Neural cell (in vitro differentiated cells): Measurements from ENCODE around the gene TMEM52B. TPM values are rescaled to one million over a fixed set of nuclear protein-coding genes. Genes with fewer than 3 reads are reported as not detected.

Experiments used
- H2AFZ ChIP-seq: fragments of 200-600, 300-800 bp; sonication (generic), shearing (Covaris generic); 2 replicates; pipeline ENCODE4 v1.6.0; 2014; ENCODE audit warnings: low read depth, mild to moderate bottlenecking, antibody characterized with exemption, low read length, moderate library complexity
- H3F3A ChIP-seq: fragments of 200-600 bp; shearing (Covaris generic); 2 replicates; pipeline ENCODE4 v1.6.1; 2016; ENCODE audit warnings: mild to moderate bottlenecking, moderate library complexity, mixed read lengths, antibody characterized with exemption, low read length; ENCODE audit not compliant: insufficient read depth, poor library complexity, severe bottlenecking
- H3K27ac ChIP-seq: fragments of 200-600, 300-800 bp; sonication (generic), shearing (Covaris generic); 2 replicates; pipeline ENCODE4 v1.5.1; 2014; ENCODE audit warnings: mild to moderate bottlenecking, low read length, moderate library complexity
- H3K27me3 ChIP-seq: fragments of 300-800, 200-600 bp; sonication (generic), shearing (Covaris generic); 2 replicates; pipeline ENCODE4 v1.6.0; 2014; ENCODE audit warnings: mild to moderate bottlenecking, low read depth, low read length, moderate library complexity; ENCODE audit not compliant: insufficient read depth
- H3K36me3 ChIP-seq: fragments of 300-800, 200-600 bp; sonication (generic), shearing (Covaris generic); 2 replicates; pipeline ENCODE4 v1.5.1; 2014; ENCODE audit warnings: mild to moderate bottlenecking, antibody characterized with exemption, low read length, moderate library complexity; ENCODE audit not compliant: insufficient read depth
- H3K4me2 ChIP-seq: fragments of 300-800, 200-600 bp; sonication (generic), shearing (Covaris generic); 2 replicates; pipeline ENCODE4 v1.6.0; 2014; ENCODE audit warnings: mild to moderate bottlenecking, low read length
- H3K4me3 ChIP-seq: fragments of 300-800, 200-600 bp; sonication (generic), shearing (Covaris generic); 2 replicates; pipeline ENCODE4 v1.5.1; 2014; ENCODE audit warnings: mild to moderate bottlenecking, low read length, moderate library complexity
- H3K79me2 ChIP-seq: fragments of 200-600 bp; shearing (Covaris generic); replicated peaks from 2 replicates; pipeline ENCODE4 v1.6.0; 2014; ENCODE audit warnings: mild to moderate bottlenecking, low read length, moderate library complexity; ENCODE audit not compliant: insufficient read depth
- H3K9ac ChIP-seq: fragments of 300-800, 200-600 bp; sonication (generic), shearing (Covaris generic); 2 replicates; pipeline ENCODE4 v1.6.1; 2016; ENCODE audit warnings: mild to moderate bottlenecking, low read length, mixed read lengths
- H3K9me2 ChIP-seq: fragments of 200-600 bp; shearing (Covaris generic); 2 replicates; pipeline ENCODE4 v1.6.1; 2016; ENCODE audit warnings: mild to moderate bottlenecking, low read length, mixed read lengths; ENCODE audit not compliant: insufficient read depth
- H3K9me3 ChIP-seq: fragments of 200-600, 300-800 bp; sonication (generic), shearing (Covaris generic); 2 replicates; pipeline ENCODE4 v1.6.1; 2016; ENCODE audit warnings: mild to moderate bottlenecking, mixed run types, low read length, moderate library complexity, mixed read lengths
- H4K20me1 ChIP-seq: fragments of 200-600 bp; shearing (Covaris generic); 2 replicates; pipeline ENCODE4 v1.6.1; 2016; ENCODE audit warnings: mild to moderate bottlenecking, mixed run types; ENCODE audit not compliant: insufficient read depth
- EP300 ChIP-seq: fragments of 450-650 bp; conservative IDR thresholded peaks from 2 replicates; pipeline ENCODE4 v1.6.1; 2014; ENCODE audit warnings: antibody characterized with exemption, mild to moderate bottlenecking, moderate library complexity; ENCODE audit not compliant: poor library complexity, severe bottlenecking
- EZH2 ChIP-seq: fragments of 200-600, 300-800 bp; shearing (Covaris generic), sonication (generic); IDR thresholded peaks from 2 replicates; pipeline ENCODE4 v1.6.1; 2014; ENCODE audit warnings: antibody characterized with exemption, low read length, borderline replicate concordance, mild to moderate bottlenecking; ENCODE audit not compliant: insufficient read depth, poor library complexity, severe bottlenecking
- MXI1 ChIP-seq: fragments of 450-650 bp; conservative IDR thresholded peaks from 2 replicates; pipeline ENCODE4 v1.6.1; 2014; ENCODE audit warnings: antibody characterized with exemption, mild to moderate bottlenecking; ENCODE audit not compliant: poor library complexity, severe bottlenecking
- POLR2AphosphoS5 ChIP-seq: IDR thresholded peaks from 2 replicates; pipeline ENCODE4 v1.6.1; 2012
- RAD21 ChIP-seq: fragments of 450-650 bp; conservative IDR thresholded peaks from 2 replicates; pipeline ENCODE4 v1.6.1; 2014; ENCODE audit warnings: antibody characterized with exemption, mild to moderate bottlenecking, moderate library complexity
- REST ChIP-seq: IDR thresholded peaks from 2 replicates; pipeline ENCODE4 v1.6.1; 2012; ENCODE audit warnings: borderline replicate concordance
- SMC3 ChIP-seq: fragments of 450-650 bp; conservative IDR thresholded peaks from 2 replicates; pipeline ENCODE4 v1.6.1; 2014; ENCODE audit warnings: antibody characterized with exemption, mild to moderate bottlenecking, moderate library complexity; ENCODE audit not compliant: poor library complexity
- TAF1 ChIP-seq: IDR thresholded peaks from 2 replicates; pipeline ENCODE4 v1.6.1; 2012; ENCODE audit warnings: low read depth
- polyA plus RNA-seq: library from polyadenylated mRNA; depleted of rRNA; stranded (reverse); fragments of >200 nt; gene quantifications from 2 replicates; pipeline ENCODE4 v1.2.3, GENCODE V29; 2014
- TF ChIP-seq, protein P1 (sequence below): fragments of 450-650 bp; IDR thresholded peaks from 2 replicates; pipeline ENCODE4 v1.5.1; 2014; ENCODE audit warnings: antibody characterized with exemption, mild to moderate bottlenecking, moderate library complexity; ENCODE audit not compliant: poor library complexity, severe bottlenecking

TMEM52B gene
- polyA plus RNA-seq, 1 donor from 2014 or later: not detected

GRCh38 chr12:10207136-10207535 is 28.3 kb downstream of the TMEM52B start:
- no peak overlapping the region for H3K4me2 ChIP-seq
- H2AFZ ChIP-seq: no peak overlapping the region
- H3K27ac ChIP-seq: no peak overlapping the region
- no peaks in the 10 kb centered on the region for H3K27me3 ChIP-seq
- H3K9me2 ChIP-seq: no peaks in the 10 kb centered on the region
- no peaks in the 10 kb centered on the region for H4K20me1 ChIP-seq
- H3K36me3 ChIP-seq: no peaks in the 10 kb centered on the region
- H3K9ac ChIP-seq: no peak overlapping the region
- TF ChIP-seq EP300 (no peak), REST (no peak), SMC3 (no peak), TAF1 (no peak), EZH2 (no peak), MXI1 (no peak), RAD21 (no peak), POLR2AphosphoS5 (no peak)
- TF ChIP-seq, protein P1, sequence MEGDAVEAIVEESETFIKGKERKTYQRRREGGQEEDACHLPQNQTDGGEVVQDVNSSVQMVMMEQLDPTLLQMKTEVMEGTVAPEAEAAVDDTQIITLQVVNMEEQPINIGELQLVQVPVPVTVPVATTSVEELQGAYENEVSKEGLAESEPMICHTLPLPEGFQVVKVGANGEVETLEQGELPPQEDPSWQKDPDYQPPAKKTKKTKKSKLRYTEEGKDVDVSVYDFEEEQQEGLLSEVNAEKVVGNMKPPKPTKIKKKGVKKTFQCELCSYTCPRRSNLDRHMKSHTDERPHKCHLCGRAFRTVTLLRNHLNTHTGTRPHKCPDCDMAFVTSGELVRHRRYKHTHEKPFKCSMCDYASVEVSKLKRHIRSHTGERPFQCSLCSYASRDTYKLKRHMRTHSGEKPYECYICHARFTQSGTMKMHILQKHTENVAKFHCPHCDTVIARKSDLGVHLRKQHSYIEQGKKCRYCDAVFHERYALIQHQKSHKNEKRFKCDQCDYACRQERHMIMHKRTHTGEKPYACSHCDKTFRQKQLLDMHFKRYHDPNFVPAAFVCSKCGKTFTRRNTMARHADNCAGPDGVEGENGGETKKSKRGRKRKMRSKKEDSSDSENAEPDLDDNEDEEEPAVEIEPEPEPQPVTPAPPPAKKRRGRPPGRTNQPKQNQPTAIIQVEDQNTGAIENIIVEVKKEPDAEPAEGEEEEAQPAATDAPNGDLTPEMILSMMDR: no peak
- no peaks in the 10 kb centered on the region for H3F3A ChIP-seq
- H3K4me3 ChIP-seq: no peak overlapping the region
- H3K9me3 ChIP-seq: no peaks in the 10 kb centered on the region
- no peaks in the 10 kb centered on the region for H3K79me2 ChIP-seq

GRCh38 chr12:10210225-10210624 is 31.4 kb downstream of the TMEM52B start:
- Histone ChIP-seq H3K79me2 (peaks cover 17% of the 10 kb centered on the region), H3K9me2 (no peaks in the 10 kb centered on the region), H3F3A (no peaks in the 10 kb centered on the region), H3K4me3 (no peak overlapping the region), H3K9me3 (no peaks in the 10 kb centered on the region), H3K27ac (no peak overlapping the region), H3K9ac (no peak overlapping the region), H2AFZ (no peak overlapping the region), H3K27me3 (no peaks in the 10 kb centered on the region), H3K4me2 (no peak overlapping the region), H3K36me3 (no peaks in the 10 kb centered on the region), H4K20me1 (no peaks in the 10 kb centered on the region)
- TF ChIP-seq SMC3 (no peak), EZH2 (no peak), RAD21 (no peak), TAF1 (no peak), EP300 (no peak), REST (no peak), MXI1 (no peak), POLR2AphosphoS5 (no peak)
- TF ChIP-seq, protein P1: no peak
